ENCODE results near the gene ASMTL.

GRCh38 chrX:1477229-1477628 is 24.5 kb upstream of the ASMTL start:
- TF ChIP-seq, protein P1, sequence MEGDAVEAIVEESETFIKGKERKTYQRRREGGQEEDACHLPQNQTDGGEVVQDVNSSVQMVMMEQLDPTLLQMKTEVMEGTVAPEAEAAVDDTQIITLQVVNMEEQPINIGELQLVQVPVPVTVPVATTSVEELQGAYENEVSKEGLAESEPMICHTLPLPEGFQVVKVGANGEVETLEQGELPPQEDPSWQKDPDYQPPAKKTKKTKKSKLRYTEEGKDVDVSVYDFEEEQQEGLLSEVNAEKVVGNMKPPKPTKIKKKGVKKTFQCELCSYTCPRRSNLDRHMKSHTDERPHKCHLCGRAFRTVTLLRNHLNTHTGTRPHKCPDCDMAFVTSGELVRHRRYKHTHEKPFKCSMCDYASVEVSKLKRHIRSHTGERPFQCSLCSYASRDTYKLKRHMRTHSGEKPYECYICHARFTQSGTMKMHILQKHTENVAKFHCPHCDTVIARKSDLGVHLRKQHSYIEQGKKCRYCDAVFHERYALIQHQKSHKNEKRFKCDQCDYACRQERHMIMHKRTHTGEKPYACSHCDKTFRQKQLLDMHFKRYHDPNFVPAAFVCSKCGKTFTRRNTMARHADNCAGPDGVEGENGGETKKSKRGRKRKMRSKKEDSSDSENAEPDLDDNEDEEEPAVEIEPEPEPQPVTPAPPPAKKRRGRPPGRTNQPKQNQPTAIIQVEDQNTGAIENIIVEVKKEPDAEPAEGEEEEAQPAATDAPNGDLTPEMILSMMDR (IDR thresholded peaks at IDR 0.05) = no peak
- TF ChIP-seq POLR2A (IDR thresholded peaks at IDR 0.05) (no peak), POLR2AphosphoS5 (IDR thresholded peaks at IDR 0.05) (no peak)

Measured in prostate gland (tissue), 2 donors.